Osteocyte (in vitro differentiated cells): ENCODE results near the gene EXD2. TPM values are rescaled to one million over a fixed set of nuclear protein-coding genes. Genes with fewer than 3 reads are reported as not detected.

ENCODE experiments used
- DNase-seq: peaks from one replicate; pipeline ENCODE4 v3.0.0; 2021; ENCODE audit warnings: mixed read lengths; ENCODE audit not compliant: unreplicated experiment; ENCODE audit errors: extremely low spot score
- H3K27ac Mint-ChIP-seq: one replicate; pipeline ENCODE4 v1.8.0; 2021; ENCODE audit warnings: mild to moderate bottlenecking, mixed read lengths; ENCODE audit not compliant: unreplicated experiment
- H3K27me3 Mint-ChIP-seq: one replicate; pipeline ENCODE4 v1.8.0; 2021; ENCODE audit warnings: mixed read lengths; ENCODE audit not compliant: unreplicated experiment
- H3K36me3 Mint-ChIP-seq: one replicate; pipeline ENCODE4 v1.8.0; 2021; ENCODE audit warnings: mixed read lengths; ENCODE audit not compliant: unreplicated experiment
- H3K4me1 Mint-ChIP-seq: one replicate; pipeline ENCODE4 v1.8.0; 2021; ENCODE audit warnings: mixed read lengths; ENCODE audit not compliant: unreplicated experiment
- H3K4me3 Mint-ChIP-seq: one replicate; pipeline ENCODE4 v1.8.0; 2021; ENCODE audit warnings: mild to moderate bottlenecking, moderate library complexity, mixed read lengths; ENCODE audit not compliant: unreplicated experiment
- H3K9me3 Mint-ChIP-seq: one replicate; pipeline ENCODE4 v1.8.0; 2021; ENCODE audit warnings: mixed read lengths; ENCODE audit not compliant: unreplicated experiment
- total RNA-seq: library from RNA; stranded (reverse); gene quantifications from 2 replicates; pipeline ENCODE4 v1.2.1, GENCODE V29; 2021
- TF ChIP-seq, protein P1 (sequence below): fragments of 200-600 bp; sonication (generic); IDR thresholded peaks from 2 replicates; pipeline ENCODE4 v1.5.0; 2021; ENCODE audit warnings: antibody characterized with exemption, mild to moderate bottlenecking, moderate library complexity

Gene EXD2
- total RNA-seq, 1 donor from 2014 or later = 32.9 TPM

DNA sequence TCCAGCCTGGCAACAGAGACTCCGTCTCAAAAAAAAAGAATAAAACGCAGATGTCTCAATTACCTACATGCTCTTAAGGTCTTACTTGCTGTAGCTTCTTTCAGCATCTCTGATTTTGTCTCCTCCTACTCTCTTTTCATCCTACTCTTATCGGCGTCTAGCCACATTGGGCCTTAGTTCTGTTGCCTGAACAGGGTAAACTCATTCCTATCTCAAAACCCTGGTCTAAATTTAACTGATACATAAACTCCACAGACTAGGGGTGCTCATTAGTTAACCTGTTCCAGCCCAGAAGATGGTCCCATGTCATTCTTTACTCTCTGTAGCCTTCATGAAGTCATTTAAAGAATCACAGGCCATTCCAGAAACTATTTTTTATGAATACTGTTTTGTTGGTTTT, 33.6 kb downstream of the EXD2 start:
- DNase-seq = no peak
- peaks cover 25% of the 10 kb centered on the region for H3K36me3 Mint-ChIP-seq
- H3K27me3 Mint-ChIP-seq = no peaks in the 10 kb centered on the region
- no peak overlapping the region for H3K4me3 Mint-ChIP-seq
- no peaks in the 10 kb centered on the region for H3K4me1 Mint-ChIP-seq
- H3K9me3 Mint-ChIP-seq = no peaks in the 10 kb centered on the region
- TF ChIP-seq, protein P1, sequence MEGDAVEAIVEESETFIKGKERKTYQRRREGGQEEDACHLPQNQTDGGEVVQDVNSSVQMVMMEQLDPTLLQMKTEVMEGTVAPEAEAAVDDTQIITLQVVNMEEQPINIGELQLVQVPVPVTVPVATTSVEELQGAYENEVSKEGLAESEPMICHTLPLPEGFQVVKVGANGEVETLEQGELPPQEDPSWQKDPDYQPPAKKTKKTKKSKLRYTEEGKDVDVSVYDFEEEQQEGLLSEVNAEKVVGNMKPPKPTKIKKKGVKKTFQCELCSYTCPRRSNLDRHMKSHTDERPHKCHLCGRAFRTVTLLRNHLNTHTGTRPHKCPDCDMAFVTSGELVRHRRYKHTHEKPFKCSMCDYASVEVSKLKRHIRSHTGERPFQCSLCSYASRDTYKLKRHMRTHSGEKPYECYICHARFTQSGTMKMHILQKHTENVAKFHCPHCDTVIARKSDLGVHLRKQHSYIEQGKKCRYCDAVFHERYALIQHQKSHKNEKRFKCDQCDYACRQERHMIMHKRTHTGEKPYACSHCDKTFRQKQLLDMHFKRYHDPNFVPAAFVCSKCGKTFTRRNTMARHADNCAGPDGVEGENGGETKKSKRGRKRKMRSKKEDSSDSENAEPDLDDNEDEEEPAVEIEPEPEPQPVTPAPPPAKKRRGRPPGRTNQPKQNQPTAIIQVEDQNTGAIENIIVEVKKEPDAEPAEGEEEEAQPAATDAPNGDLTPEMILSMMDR = no peak
- no peak overlapping the region for H3K27ac Mint-ChIP-seq

GRCh38 chr14:69226178-69226577, 34.9 kb downstream of the EXD2 start:
- Mint-ChIP-seq H3K27me3 (no peaks in the 10 kb centered on the region), H3K4me3 (no peak overlapping the region), H3K27ac (no peak overlapping the region), H3K36me3 (peaks cover 29% of the 10 kb centered on the region), H3K4me1 (no peaks in the 10 kb centered on the region), H3K9me3 (no peaks in the 10 kb centered on the region)
- no peak for DNase-seq
- TF ChIP-seq, protein P1 = no peak

DNA sequence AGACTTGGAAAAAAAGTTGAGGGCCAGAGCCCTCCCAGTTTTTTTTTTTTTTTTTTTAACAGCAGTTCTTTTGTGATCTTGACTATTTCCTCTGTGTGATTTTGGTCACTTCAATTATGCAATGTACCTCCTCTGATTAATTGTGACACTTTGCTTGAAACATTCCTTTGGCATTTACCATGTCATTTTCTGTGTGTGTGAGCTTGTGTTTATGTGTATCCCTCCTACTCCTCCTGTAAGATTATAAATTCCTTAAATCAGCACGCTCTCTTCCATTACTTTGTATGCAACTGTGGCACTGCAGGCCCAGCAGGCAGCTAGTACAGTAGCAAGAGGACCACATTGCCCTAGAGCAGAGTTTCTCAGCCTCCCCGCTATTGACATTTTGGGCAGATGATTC, 35.4 kb downstream of the EXD2 start:
- Mint-ChIP-seq H3K27me3 (no peaks in the 10 kb centered on the region), H3K27ac (no peak overlapping the region), H3K4me3 (no peak overlapping the region), H3K4me1 (no peaks in the 10 kb centered on the region), H3K9me3 (no peaks in the 10 kb centered on the region), H3K36me3 (peaks cover 32% of the 10 kb centered on the region)
- no peak for DNase-seq
- TF ChIP-seq, protein P1 = no peak

DNA sequence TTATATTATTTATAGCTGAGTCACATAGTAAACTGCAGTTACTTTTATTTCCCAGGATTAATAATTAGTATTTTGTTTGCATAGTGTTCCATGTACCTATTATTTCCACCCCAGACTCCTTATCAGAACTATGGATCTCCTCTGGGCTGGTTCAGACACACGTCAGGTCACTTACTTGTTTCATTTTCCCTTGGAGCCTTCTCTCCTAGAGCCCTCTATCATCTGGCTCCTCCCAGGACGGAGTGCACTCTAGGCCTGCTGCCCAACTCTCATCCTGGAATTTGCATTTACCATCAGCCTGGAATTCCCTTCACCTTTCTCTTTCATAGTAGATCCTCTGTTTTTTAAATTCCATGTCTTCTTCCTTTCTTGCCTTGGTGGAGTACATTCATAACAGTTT, 40.2 kb downstream of the EXD2 start:
- no peak overlapping the region for H3K27ac Mint-ChIP-seq
- no peak overlapping the region for H3K4me3 Mint-ChIP-seq

DNA sequence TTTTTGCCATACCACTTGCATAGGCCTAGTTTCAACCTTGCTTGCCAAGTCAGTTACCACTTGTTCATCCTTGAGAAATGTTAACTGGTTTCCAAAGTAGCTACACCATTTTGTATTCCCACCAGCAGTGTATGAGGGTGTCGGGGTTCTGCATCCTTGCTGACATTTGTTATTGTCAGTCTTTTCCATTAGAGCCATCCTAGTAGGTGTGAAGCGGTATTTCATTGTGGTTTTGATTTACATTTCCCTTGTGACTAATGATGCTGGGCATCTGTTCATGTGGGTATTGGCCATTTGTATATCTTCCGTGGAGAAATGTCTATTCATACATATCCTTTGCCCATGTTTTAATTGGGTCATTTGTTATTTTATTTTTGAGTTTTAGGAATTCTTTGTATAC, 41.1 kb downstream of the EXD2 start:
- Mint-ChIP-seq H3K27ac (no peak overlapping the region), H3K27me3 (no peaks in the 10 kb centered on the region), H3K4me3 (no peak overlapping the region), H3K36me3 (peaks cover 49% of the 10 kb centered on the region), H3K4me1 (no peaks in the 10 kb centered on the region), H3K9me3 (no peaks in the 10 kb centered on the region)
- TF ChIP-seq, protein P1 = no peak
- no peak for DNase-seq

More for the DNA sequence above, 40.2 kb downstream of the EXD2 start:
- TF ChIP-seq, protein P1 = no peak
- Mint-ChIP-seq H3K27me3 (no peaks in the 10 kb centered on the region), H3K4me1 (no peaks in the 10 kb centered on the region), H3K9me3 (no peaks in the 10 kb centered on the region), H3K36me3 (peaks cover 43% of the 10 kb centered on the region)
- DNase-seq = no peak
